ENCODE results near the gene CTNND2.

Gene CTNND2

DNA sequence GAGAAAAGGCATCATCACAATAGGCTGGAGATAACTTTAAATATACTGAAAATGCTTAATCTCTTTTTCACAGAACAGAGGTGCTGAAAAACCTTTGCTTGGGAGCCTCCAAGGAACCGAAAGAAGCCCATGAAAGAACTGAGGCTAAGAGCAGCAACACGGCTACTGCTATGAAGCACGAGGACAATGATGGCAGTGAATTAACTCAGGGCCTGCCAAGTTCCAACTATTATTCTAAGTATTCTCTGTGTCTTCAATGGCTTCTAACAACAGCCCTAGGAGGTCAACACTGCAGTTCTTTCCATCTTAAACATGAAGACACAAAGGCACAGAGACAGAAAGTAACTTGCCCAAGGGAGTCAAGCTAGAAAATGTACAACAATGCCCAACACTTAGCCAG, 850.2 kb downstream of the CTNND2 start:
- H3K4me3 ChIP-seq (ENCODE audit: low read depth, low read length), result no peak overlapping the region
- no peak for DNase-seq (ENCODE audit: low read depth)
- TF ChIP-seq, protein P1, sequence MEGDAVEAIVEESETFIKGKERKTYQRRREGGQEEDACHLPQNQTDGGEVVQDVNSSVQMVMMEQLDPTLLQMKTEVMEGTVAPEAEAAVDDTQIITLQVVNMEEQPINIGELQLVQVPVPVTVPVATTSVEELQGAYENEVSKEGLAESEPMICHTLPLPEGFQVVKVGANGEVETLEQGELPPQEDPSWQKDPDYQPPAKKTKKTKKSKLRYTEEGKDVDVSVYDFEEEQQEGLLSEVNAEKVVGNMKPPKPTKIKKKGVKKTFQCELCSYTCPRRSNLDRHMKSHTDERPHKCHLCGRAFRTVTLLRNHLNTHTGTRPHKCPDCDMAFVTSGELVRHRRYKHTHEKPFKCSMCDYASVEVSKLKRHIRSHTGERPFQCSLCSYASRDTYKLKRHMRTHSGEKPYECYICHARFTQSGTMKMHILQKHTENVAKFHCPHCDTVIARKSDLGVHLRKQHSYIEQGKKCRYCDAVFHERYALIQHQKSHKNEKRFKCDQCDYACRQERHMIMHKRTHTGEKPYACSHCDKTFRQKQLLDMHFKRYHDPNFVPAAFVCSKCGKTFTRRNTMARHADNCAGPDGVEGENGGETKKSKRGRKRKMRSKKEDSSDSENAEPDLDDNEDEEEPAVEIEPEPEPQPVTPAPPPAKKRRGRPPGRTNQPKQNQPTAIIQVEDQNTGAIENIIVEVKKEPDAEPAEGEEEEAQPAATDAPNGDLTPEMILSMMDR (conservative IDR thresholded peaks at IDR 0.05; ENCODE audit: low read depth, low read length), result no peak

DNA sequence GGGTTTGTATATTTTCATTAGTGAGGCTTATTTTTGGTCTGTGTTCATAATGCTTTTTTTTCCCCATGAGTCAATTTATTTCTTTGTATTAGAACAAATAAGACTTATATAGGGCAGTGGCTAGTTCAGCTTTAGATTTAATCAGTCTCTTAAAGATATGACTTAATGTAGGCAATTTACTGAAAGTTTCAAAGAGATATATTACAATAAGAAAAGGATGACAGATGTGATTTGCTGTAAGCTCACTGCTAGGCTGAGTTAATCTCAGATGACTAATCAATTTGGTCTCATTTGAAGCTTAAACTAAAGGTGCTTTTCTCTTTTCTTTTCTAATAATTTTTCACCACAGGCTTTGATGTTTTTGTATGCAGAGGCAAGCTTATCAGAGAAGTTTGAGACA, 851.4 kb downstream of the CTNND2 start:
- TF ChIP-seq, protein P1 (conservative IDR thresholded peaks at IDR 0.05; ENCODE audit: low read depth, low read length), result no peak
- no peak for DNase-seq (ENCODE audit: low read depth)
- no peak overlapping the region for H3K4me3 ChIP-seq (ENCODE audit: low read depth, low read length)

DNA sequence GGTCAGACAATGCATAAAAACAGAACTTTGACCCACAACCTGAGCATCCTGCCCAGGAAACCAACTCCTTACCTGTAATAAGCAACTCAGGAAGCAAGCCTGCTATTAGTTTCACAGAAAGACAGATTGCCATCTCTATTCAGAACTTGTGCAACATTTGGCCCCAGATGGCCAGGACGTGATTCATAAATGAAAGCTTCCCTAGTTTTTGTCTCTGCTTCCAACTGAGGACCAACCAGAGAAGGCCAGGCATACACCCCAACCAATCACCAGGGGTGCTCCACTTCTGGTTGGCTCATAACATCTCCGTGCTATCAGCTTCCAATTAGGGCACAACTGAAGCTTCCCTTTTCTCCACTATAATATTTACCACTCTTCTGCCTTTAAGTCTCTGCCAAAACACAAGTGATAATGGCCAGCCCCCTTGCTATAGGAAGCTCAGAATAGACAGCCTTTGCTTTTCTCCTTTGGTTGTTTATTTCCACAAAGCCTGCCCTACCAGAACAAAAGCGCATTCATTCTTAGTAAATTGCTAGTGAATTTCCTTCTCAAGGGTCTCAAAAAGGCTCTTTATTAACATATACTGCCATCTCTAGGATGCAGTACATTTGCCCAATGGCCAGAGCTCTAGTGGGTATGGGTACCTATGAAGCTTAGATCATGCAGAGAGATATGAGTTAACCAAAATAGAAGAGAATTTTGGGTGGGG, 853.5 kb downstream of the CTNND2 start:
- no peak overlapping the region for H3K4me3 ChIP-seq (ENCODE audit: low read depth, low read length)
- DNase-seq (ENCODE audit: low read depth), result no peak
- TF ChIP-seq, protein P1 (conservative IDR thresholded peaks at IDR 0.05; ENCODE audit: low read depth, low read length), result no peak

DNA sequence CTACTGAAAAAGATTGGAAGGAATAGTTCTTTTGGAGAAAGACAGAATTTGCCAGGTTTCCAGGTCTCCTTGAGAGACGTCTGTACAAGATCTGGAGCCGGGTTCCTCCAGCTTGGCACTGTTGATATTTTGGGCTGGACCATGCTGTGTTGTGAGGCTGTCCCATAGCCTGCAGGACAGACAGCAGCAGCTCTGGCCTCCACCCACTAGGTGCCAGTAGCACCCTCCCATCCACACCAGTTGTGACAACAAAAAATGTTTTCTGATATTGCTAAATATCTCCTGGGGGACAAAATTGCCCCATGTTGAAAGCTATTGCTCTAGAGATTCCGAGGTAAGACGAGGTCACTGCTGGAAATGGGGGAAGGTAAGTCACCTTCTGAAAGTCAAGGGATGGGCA, 855.5 kb downstream of the CTNND2 start:
- DNase-seq (ENCODE audit: low read depth), result no peak
- no peak overlapping the region for H3K4me3 ChIP-seq (ENCODE audit: low read depth, low read length)
- TF ChIP-seq, protein P1 (conservative IDR thresholded peaks at IDR 0.05; ENCODE audit: low read depth, low read length), result no peak

DNA sequence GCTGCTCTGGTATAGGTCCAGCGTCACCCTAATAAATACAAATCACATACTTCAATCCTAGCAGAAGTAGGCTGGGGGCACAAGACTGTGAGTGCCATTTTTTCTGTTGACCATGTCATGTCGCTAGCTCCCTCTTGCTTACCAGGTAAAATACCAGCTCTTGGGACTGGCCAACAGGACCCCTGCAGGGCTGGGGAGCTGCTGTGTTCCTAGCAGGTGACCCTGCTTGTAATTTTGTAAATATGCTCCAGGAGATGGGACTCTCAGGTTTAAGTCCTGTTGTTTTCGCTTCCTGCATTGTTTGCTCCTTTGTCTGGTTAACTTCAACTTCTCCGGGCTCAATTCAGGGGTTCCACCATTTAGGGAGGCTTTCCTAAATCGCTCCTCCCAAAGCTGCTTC, 856.6 kb downstream of the CTNND2 start:
- TF ChIP-seq, protein P1 (conservative IDR thresholded peaks at IDR 0.05; ENCODE audit: low read depth, low read length), result no peak

DNA sequence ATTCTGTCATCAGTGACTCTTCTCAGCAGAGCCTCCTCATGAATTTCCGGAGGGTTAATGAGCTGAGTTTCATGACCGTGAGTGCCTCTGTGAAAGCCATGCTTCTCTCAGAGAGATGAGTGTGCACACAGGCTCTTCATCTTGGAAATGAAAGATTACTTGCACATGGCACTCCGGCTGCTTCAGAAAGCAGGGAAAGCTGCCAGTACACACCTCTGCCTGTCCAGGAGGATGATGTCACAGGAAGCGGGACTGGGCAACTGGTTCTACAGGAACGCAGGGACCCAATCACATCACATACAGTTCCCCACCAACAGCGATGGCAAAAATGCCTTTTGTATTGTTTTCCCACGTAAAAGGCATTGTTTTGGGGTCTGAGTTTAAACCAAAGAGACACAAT, 857.2 kb downstream of the CTNND2 start:
- no peak for DNase-seq (ENCODE audit: low read depth)
- no peak overlapping the region for H3K4me3 ChIP-seq (ENCODE audit: low read depth, low read length)
- TF ChIP-seq, protein P1 (conservative IDR thresholded peaks at IDR 0.05; ENCODE audit: low read depth, low read length), result no peak

More for the DNA sequence above, 856.6 kb downstream of the CTNND2 start:
- H3K4me3 ChIP-seq (ENCODE audit: low read depth, low read length), result no peak overlapping the region
- DNase-seq (ENCODE audit: low read depth), result no peak

DNA sequence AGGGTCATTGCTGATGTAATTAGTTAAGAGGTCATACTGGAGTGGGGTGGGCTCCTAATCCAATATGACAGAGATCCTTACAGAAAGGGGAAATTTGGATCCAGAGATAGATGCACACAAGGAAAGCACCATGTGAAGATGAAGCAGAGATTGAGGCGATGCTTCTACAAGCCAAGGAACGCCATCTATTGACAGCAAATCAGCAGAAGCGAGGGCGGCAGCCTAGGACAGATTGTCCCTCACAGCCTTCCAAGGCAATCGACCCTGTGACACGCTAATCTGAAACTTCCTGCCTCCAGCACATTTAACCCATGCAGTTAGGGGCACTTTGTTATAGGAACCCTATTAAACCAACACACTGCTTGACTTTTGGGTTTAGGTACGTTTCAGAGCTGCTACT, 858.1 kb downstream of the CTNND2 start:
- no peak overlapping the region for H3K4me3 ChIP-seq (ENCODE audit: low read depth, low read length)
- peak; percentile 28 for DNase-seq (ENCODE audit: low read depth)
- TF ChIP-seq, protein P1 (conservative IDR thresholded peaks at IDR 0.05; ENCODE audit: low read depth, low read length), result peak; percentile 41
